GM12892 (cell line): Measurements from ENCODE around the gene MAP7D1.
"Not testable (repeated sequence)": the region's sequence is repeated elsewhere in the genome, so short reads cannot be mapped to it uniquely, and the experiment has no call there.

Source experiments
- DNase-seq: peaks from one replicate; pipeline ENCODE4 v3.0.0; 2011; ENCODE audit not compliant: insufficient read length
- FAIRE-seq: peaks from 2 replicates; lab custom pipeline; 2011; peaks lifted over from hg19 to GRCh38; lab: Jason Lieb, UNC
- POLR2A ChIP-seq: IDR thresholded peaks from 2 replicates; pipeline ENCODE4 v1.6.1; 2011; ENCODE audit warnings: low read depth, low read length, control low read depth
- POLR2AphosphoS5 ChIP-seq: IDR thresholded peaks from 2 replicates; pipeline ENCODE4 v1.6.1; 2011; ENCODE audit warnings: low read depth, low read length, control low read depth
- TAF1 ChIP-seq: IDR thresholded peaks from 2 replicates; pipeline ENCODE4 v1.6.1; 2011; ENCODE audit warnings: low read depth, mild to moderate bottlenecking, control low read depth, low read length, borderline replicate concordance

Gene MAP7D1

GRCh38 chr1:36175137-36176095 is 19.5 kb downstream of the MAP7D1 start:
- no peak for FAIRE-seq
- TF ChIP-seq POLR2A (no peak), POLR2AphosphoS5 (0 out of 2 replicates have a peak, but pooled peaks have one; percentile 29)
- DNase-seq: no peak

- FAIRE-seq: no peak
- TF ChIP-seq POLR2A (no peak), TAF1 (no peak), POLR2AphosphoS5 (no peak)
- DNase-seq: no peak
Measured at GRCh38 chr1:36176106-36176949, 20.4 kb downstream of the MAP7D1 start.

- TF ChIP-seq POLR2A (no peak), TAF1 (no peak), POLR2AphosphoS5 (no peak)
- DNase-seq: no peak
Measured at GRCh38 chr1:36177589-36178431, 21.9 kb downstream of the MAP7D1 start.

GRCh38 chr1:36178471-36179219 is 22.7 kb downstream of the MAP7D1 start:
- DNase-seq: no peak
- no peak for TF ChIP-seq POLR2AphosphoS5
- no peak for TF ChIP-seq TAF1
- TF ChIP-seq POLR2A: no peak
- FAIRE-seq: no peak

More at GRCh38 chr1:36177589-36178431, 21.9 kb downstream of the MAP7D1 start:
- no peak for FAIRE-seq

- FAIRE-seq: no peak
- no peak for DNase-seq
- TF ChIP-seq POLR2AphosphoS5 (0 out of 2 replicates have a peak, but pooled peaks have one; percentile 46), TAF1 (no peak)
Measured at GRCh38 chr1:36179220-36179600, 23.2 kb downstream of the MAP7D1 start.

GRCh38 chr1:36182734-36183133 is 26.8 kb downstream of the MAP7D1 start:
- FAIRE-seq (no peak), DNase-seq (no peak)
- TF ChIP-seq POLR2AphosphoS5 (0 out of 2 replicates have a peak, but pooled peaks have one; percentile 17), TAF1 (no peak)

GRCh38 chr1:36183309-36183856 is 27.4 kb downstream of the MAP7D1 start:
- FAIRE-seq (no peak), DNase-seq (no peak)
- no peak for TF ChIP-seq POLR2AphosphoS5
- TF ChIP-seq POLR2A: no peak
- no peak for TF ChIP-seq TAF1

GRCh38 chr1:36187800-36188593 is 32.0 kb downstream of the MAP7D1 start:
- DNase-seq: peak; percentile 64
- FAIRE-seq: peak; percentile 97
- TF ChIP-seq TAF1: no peak
- TF ChIP-seq POLR2AphosphoS5: no peak
- TF ChIP-seq POLR2A: no peak

- FAIRE-seq, DNase-seq: not testable (repeated sequence)
Measured at GRCh38 chr1:36196805-36197204, 40.8 kb downstream of the MAP7D1 start.

GRCh38 chr1:36198641-36199040 is 42.7 kb downstream of the MAP7D1 start:
- no peak for TF ChIP-seq POLR2AphosphoS5
- TF ChIP-seq TAF1: no peak
- TF ChIP-seq POLR2A: no peak
- no peak for FAIRE-seq
- DNase-seq: no peak
